Activated T-cell treated with anti-CD3 and anti-CD28 coated beads, Interleukin-2, amount 50 U/mL, for 72 hours (primary cell): Measurements from ENCODE around the gene ENAH. TPM values are rescaled to one million over a fixed set of nuclear protein-coding genes. Genes with fewer than 3 reads are reported as not detected.
"Not testable (repeated sequence)": the region's sequence is repeated elsewhere in the genome, so short reads cannot be mapped to it uniquely, and the experiment has no call there.

ENCODE experiments used
- ATAC-seq, 2 donors: fragments of 150-1000 bp; cut with Tn5 transposase; replicated peaks in 1 of 2; 2 replicates each; pipeline ENCODE4 v1.10.0; 2021; ENCODE audit warnings: moderate library complexity in 2 of 2, mild to moderate bottlenecking in 1 of 2
- DNase-seq, 2 donors: peaks; one replicate each; pipeline ENCODE4 v3.0.0; 2021 to 2022; ENCODE audit warnings: mixed read lengths in 1 of 2
- H3K27ac Mint-ChIP-seq: one replicate; pipeline ENCODE4 v1.8.0; 2022; ENCODE audit warnings: mild to moderate bottlenecking, moderate library complexity, mixed read lengths
- H3K27me3 Mint-ChIP-seq: one replicate; pipeline ENCODE4 v1.8.0; 2022; ENCODE audit warnings: low read depth, mixed read lengths
- H3K36me3 Mint-ChIP-seq, 2 donors: one replicate each; pipeline ENCODE4 v1.8.0; 2022; ENCODE audit warnings: mixed read lengths in 2 of 2, mild to moderate bottlenecking in 1 of 2; ENCODE audit not compliant: insufficient read depth in 2 of 2
- H3K4me1 Mint-ChIP-seq: one replicate; pipeline ENCODE4 v1.8.0; 2022; ENCODE audit warnings: low read depth, mixed read lengths
- H3K4me3 Mint-ChIP-seq, 2 donors: one replicate each; pipeline ENCODE4 v1.8.0; 2022; ENCODE audit warnings: mild to moderate bottlenecking in 2 of 2, mixed read lengths in 2 of 2, moderate library complexity in 2 of 2
- H3K9me3 Mint-ChIP-seq, 2 donors: one replicate each; pipeline ENCODE4 v1.8.0; 2022; ENCODE audit warnings: mixed read lengths in 2 of 2
- total RNA-seq, 2 donors: library from RNA; stranded (reverse); gene quantifications; one replicate each; pipeline ENCODE4 v1.2.3, GENCODE V29; 2022

The ENAH gene
- total RNA-seq, 2 donors from 2014 or later: 0.12 to 0.43 TPM

GRCh38 chr1:225513576-225513975 lies 139.3 kb downstream of the ENAH start:
- not testable (repeated sequence) for H3K4me3 Mint-ChIP-seq, DNase-seq, H3K27me3 Mint-ChIP-seq, H3K9me3 Mint-ChIP-seq, H3K27ac Mint-ChIP-seq, H3K36me3 Mint-ChIP-seq, ATAC-seq
- H3K4me1 Mint-ChIP-seq: peaks cover 11% of the 10 kb centered on the region

- Mint-ChIP-seq H3K4me1 (peaks cover 13% of the 10 kb centered on the region), H3K27me3 (no peaks in the 10 kb centered on the region), H3K36me3 (no peaks in the 10 kb centered on the region), H3K4me3 (no peak overlapping the region), H3K9me3 (no peaks in the 10 kb centered on the region), H3K27ac (no peak overlapping the region)
- ATAC-seq: no peak
- DNase-seq: no peak
These were observed 141.0 kb downstream of the ENAH start for GRCh38 chr1:225511828-225512381.

- H3K9me3 Mint-ChIP-seq, H3K27ac Mint-ChIP-seq, H3K36me3 Mint-ChIP-seq: not testable (repeated sequence)
These were observed 142.2 kb downstream of the ENAH start for GRCh38 chr1:225510740-225511139.

GRCh38 chr1:225509770-225510169 lies 143.2 kb downstream of the ENAH start:
- Mint-ChIP-seq H3K27ac (no peak overlapping the region), H3K36me3 (no peaks in the 10 kb centered on the region), H3K4me3 (no peak overlapping the region), H3K27me3 (no peaks in the 10 kb centered on the region), H3K4me1 (peaks cover 13% of the 10 kb centered on the region), H3K9me3 (no peaks in the 10 kb centered on the region)
- DNase-seq: no peak
- peak in 1 of 2 donors; percentile 53 for ATAC-seq

More at GRCh38 chr1:225510740-225511139, 142.2 kb downstream of the ENAH start:
- H3K27me3 Mint-ChIP-seq, ATAC-seq, DNase-seq, H3K4me3 Mint-ChIP-seq: not testable (repeated sequence)
- peaks cover 13% of the 10 kb centered on the region for H3K4me1 Mint-ChIP-seq

GRCh38 chr1:225509376-225509707 lies 143.6 kb downstream of the ENAH start:
- no peak overlapping the region for H3K4me3 Mint-ChIP-seq
- ATAC-seq: no peak
- no peaks in the 10 kb centered on the region for H3K9me3 Mint-ChIP-seq
- H3K4me1 Mint-ChIP-seq: peaks cover 13% of the 10 kb centered on the region
- H3K27me3 Mint-ChIP-seq: no peaks in the 10 kb centered on the region
- no peak for DNase-seq
- no peaks in the 10 kb centered on the region for H3K36me3 Mint-ChIP-seq
- no peak overlapping the region for H3K27ac Mint-ChIP-seq

GRCh38 chr1:225508538-225509375 lies 144.2 kb downstream of the ENAH start:
- no peak overlapping the region for H3K27ac Mint-ChIP-seq
- H3K9me3 Mint-ChIP-seq: no peaks in the 10 kb centered on the region
- no peaks in the 10 kb centered on the region for H3K27me3 Mint-ChIP-seq
- H3K4me3 Mint-ChIP-seq: no peak overlapping the region
- peaks cover 13% of the 10 kb centered on the region for H3K4me1 Mint-ChIP-seq
- DNase-seq: no peak
- peak; percentile 85 to 86 for ATAC-seq
- no peaks in the 10 kb centered on the region for H3K36me3 Mint-ChIP-seq

- no peak for ATAC-seq
- H3K27ac Mint-ChIP-seq: no peak overlapping the region
- H3K36me3 Mint-ChIP-seq: no peaks in the 10 kb centered on the region
- H3K9me3 Mint-ChIP-seq: no peaks in the 10 kb centered on the region
- H3K4me1 Mint-ChIP-seq: peaks cover 13% of the 10 kb centered on the region
- no peak for DNase-seq
- no peak overlapping the region for H3K4me3 Mint-ChIP-seq
- H3K27me3 Mint-ChIP-seq: no peaks in the 10 kb centered on the region
These were observed 146.2 kb downstream of the ENAH start for GRCh38 chr1:225506727-225507126.

- Mint-ChIP-seq H3K36me3 (no peaks in the 10 kb centered on the region), H3K4me1 (peaks cover 11% of the 10 kb centered on the region), H3K27me3 (no peaks in the 10 kb centered on the region), H3K27ac (no peak overlapping the region), H3K4me3 (no peak overlapping the region), H3K9me3 (no peaks in the 10 kb centered on the region)
- DNase-seq (no peak), ATAC-seq (no peak)
These were observed 148.1 kb downstream of the ENAH start for GRCh38 chr1:225504776-225505175.

- H3K4me1 Mint-ChIP-seq: peaks cover 14% of the 10 kb centered on the region
- no peaks in the 10 kb centered on the region for H3K27me3 Mint-ChIP-seq
- no peaks in the 10 kb centered on the region for H3K9me3 Mint-ChIP-seq
- H3K36me3 Mint-ChIP-seq: no peaks in the 10 kb centered on the region
- ATAC-seq (no peak), DNase-seq (no peak)
- H3K27ac Mint-ChIP-seq: no peak overlapping the region
- H3K4me3 Mint-ChIP-seq: no peak overlapping the region
These were observed 152.2 kb downstream of the ENAH start for GRCh38 chr1:225500624-225501192.

- Mint-ChIP-seq H3K4me3 (no peak overlapping the region), H3K27ac (no peak overlapping the region), H3K9me3 (no peaks in the 10 kb centered on the region), H3K27me3 (no peaks in the 10 kb centered on the region), H3K36me3 (no peaks in the 10 kb centered on the region), H3K4me1 (peaks cover 16% of the 10 kb centered on the region)
- ATAC-seq (no peak), DNase-seq (no peak)
These were observed 154.3 kb downstream of the ENAH start for GRCh38 chr1:225498549-225499136.

GRCh38 chr1:225494789-225495359 lies 158.0 kb downstream of the ENAH start:
- Mint-ChIP-seq H3K36me3 (no peaks in the 10 kb centered on the region), H3K27ac (no peak overlapping the region), H3K27me3 (no peaks in the 10 kb centered on the region), H3K4me1 (peaks cover 16% of the 10 kb centered on the region), H3K4me3 (no peak overlapping the region), H3K9me3 (no peaks in the 10 kb centered on the region)
- ATAC-seq (no peak), DNase-seq (no peak)

GRCh38 chr1:225493591-225494246 lies 159.2 kb downstream of the ENAH start:
- Mint-ChIP-seq H3K9me3 (no peaks in the 10 kb centered on the region), H3K36me3 (no peaks in the 10 kb centered on the region), H3K27ac (no peak overlapping the region), H3K4me1 (peaks cover 14% of the 10 kb centered on the region), H3K4me3 (no peak overlapping the region), H3K27me3 (no peaks in the 10 kb centered on the region)
- DNase-seq (no peak), ATAC-seq (no peak)

- Mint-ChIP-seq H3K27me3 (no peaks in the 10 kb centered on the region), H3K4me3 (no peak overlapping the region), H3K9me3 (no peaks in the 10 kb centered on the region), H3K27ac (no peak overlapping the region), H3K36me3 (no peaks in the 10 kb centered on the region), H3K4me1 (no peaks in the 10 kb centered on the region)
- no peak for DNase-seq
- no peak for ATAC-seq
These were observed 164.2 kb downstream of the ENAH start for GRCh38 chr1:225488676-225489075.
